ENCODE results near the gene ARID5B. TPM values are rescaled to one million over a fixed set of nuclear protein-coding genes. Genes with fewer than 3 reads are reported as not detected.

The ARID5B gene
- polyA plus RNA-seq, 1 donor: 55.4 TPM

DNA sequence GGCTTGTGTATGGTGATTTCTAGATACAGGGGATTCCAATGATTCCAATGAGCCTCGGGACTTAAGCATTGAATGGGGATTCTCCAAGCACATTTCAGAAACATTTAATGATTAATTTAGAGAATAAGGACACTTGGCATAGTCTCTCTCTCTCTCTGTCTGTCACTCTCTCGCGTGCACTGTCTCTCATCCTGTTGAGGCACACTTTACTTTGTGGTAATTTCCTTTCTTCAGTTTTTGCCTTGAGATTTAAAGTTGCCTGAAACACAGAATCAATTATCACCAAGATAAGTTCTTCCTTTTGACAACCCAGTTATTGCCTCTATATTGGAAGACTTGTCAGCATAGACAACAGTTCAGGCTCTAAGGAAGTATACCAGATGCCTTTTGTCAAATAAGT, 131.6 kb downstream of the ARID5B start:
- DNase-seq: no peak

DNA sequence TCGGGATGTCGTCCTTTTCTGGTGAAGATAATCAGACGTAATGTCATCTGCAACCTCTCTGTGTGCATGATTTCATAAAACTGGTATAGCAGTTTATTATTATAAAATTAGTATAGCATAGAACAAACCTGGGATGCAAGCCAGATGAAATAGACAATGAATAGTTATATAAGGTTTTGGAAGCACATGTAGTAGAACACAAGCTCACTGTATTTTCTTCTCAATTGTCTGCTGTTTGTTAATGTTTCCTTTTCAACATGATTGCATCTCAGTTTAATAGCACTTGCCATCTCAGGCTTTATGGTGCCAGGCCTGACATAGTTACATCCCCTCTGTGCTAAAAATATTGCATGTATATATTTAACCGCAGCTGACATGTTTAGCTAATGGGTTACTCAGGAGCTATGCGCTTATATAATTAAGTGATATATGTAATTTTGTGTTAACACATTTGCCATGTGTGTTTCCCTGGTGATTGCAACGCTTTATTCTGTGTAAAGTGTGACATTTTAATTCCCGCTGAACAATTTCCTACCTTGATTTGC, 132.7 kb downstream of the ARID5B start:
- DNase-seq: no peak

- DNase-seq: no peak
Observed at GRCh38 chr10:62036186-62037081, 134.9 kb downstream of the ARID5B start.

DNA sequence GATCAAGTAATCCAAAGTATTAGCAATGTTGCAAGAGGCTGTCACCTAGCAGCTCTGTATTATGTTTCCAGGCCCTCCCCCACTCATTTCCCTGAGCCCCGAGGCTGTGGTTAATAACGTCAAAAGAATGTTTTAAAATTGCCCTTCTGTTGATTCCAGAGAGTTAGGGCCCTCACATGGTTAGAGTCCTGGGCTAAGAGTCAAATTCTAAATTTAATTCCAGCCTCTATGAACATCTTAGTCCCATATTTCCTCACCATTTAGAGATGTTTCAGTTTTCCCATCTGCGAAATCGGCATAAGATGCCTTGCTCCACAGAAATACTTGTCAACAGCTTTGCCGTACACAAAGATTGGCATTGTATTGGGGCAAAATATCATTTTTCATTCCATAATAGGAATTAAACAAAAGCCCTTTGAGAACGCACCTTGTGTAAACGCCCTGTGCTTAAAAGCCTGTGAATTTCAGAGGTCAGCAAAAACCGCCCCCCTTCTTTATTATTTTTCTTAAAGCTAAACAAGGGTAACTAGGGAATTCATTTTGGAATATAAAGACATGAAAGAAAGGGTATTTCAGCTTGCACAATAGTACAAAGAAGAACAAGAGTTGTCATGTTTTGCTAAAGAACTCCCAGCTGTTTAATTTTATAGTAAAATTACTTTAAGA, 135.8 kb downstream of the ARID5B start:
- no peak for DNase-seq

DNA sequence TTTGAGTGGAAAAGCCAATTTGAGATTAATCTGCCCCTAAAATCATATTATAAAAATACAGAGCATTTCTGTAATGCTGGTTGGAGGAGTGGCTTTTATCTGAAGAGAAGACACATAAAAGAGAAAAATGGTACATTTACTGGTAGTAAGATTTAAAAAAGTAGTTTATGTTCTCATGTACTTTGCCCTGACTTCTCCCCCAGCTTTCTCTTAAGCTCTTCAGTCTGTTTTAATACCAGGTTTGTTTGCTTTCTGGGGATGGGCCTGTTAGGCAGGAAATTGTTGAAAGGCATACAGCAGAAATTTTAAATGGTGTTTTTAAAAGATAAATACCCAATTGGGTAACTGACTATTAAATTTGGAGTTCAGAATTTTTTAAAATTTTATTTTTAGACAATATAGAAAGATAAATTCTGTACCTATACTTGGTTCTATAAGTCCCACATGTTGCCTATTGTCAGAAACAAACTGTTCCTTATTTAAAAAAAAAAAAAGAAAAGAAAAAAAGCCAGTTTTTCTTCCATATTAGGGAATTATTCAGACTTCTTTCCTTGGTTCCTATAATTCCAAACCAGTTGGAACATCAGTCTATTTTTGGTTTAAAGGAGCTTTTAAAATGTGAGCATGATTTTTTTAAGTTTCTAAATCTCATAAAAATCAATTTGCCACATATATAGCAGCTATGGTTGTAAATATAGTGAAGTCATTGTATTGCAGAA, 136.6 kb downstream of the ARID5B start:
- no peak for DNase-seq

GRCh38 chr10:62038609-62039190, 137.2 kb downstream of the ARID5B start:
- peak; percentile 80 for DNase-seq

- no peak for DNase-seq
Observed at GRCh38 chr10:62039954-62040353, 138.5 kb downstream of the ARID5B start.

GRCh38 chr10:62040881-62041280, 139.4 kb downstream of the ARID5B start:
- DNase-seq: no peak

GRCh38 chr10:62043421-62044021, 142.0 kb downstream of the ARID5B start:
- no peak for DNase-seq

DNA sequence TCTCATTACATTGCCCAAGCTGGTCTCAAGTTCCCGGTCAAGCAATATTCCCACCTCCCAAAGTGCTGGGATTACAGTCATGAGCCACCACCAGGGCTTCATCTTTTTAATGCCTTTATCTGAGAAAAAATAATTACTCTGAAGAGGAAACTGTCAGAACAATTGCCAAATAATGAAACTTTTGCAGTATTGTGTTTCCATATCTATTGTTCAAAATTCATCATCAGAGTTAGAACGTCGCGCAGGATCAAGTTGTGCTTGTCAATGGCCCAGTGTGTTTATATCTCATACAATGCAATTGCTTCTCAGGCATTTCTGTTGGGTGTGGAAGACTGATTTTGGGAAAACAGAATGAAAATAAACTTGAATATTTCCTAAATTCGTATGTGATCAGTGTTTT, 143.1 kb downstream of the ARID5B start:
- no peak for DNase-seq

DNA sequence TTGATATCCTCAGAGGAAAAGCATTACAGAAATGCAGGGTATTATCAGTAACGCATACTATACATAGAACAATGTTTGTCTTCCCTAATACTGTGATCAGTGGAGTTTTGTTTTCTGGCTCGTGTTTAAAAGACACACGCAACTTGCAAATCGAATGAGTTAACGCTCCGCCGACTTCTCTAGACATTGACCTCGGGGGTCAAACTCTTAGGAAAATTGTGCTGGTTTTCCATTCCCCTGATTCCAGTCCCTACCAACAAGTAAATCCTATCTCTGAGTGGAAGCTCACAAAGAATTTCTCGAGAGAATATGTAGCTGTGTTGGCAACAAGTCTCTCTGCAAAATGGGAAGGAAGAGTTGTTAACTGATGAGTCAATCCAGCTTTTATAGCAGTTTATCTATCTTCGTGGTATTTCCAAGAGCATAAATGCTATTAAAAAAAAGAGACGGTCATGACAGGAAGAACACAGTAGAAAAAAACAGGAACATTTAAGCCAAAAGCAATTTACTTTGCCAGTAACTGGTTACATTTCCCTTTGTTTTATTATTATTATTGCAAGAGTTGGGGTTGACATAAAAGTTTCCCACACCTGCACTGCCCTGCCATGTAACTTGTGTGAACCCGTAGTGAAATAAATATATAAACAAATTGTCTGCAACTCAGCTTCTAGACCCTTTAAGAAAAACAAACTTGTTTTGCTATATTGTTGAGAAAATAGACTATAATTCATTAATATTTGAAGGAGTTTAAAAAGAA, 144.4 kb downstream of the ARID5B start:
- no peak for DNase-seq

DNA sequence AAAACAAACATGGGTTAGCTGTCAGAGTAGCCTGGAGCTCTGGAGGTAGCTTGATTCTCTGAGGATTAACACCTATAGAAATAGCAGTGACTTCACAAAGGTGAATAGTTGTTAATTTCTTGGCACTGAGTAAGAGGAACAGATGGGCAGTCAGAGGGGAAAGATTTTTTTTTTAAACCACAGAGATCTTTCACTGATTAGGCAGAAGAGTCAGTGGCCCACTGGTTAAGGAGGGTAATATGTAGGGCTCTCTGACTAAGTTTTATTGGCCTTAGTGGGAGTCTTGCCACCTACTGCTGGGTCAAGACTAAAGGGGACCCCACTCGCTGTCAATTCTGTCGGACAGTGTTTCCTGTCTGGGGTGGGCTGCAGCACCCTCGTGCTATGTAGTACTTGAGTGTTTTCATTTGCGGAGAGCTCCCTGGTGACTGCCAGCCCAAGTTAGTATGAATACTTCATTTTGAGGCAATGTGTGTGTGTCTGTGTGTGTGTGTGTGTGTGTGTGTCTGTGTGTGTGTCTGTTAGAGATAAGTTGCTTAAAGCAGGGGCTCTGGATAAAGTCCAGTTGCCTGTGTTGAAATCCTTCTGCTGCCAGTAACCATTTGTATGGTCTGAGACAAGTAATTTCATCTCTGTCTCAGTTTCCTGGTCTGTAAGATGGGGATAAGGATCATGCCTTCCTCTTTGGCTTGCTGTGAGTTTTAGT, 145.2 kb downstream of the ARID5B start:
- DNase-seq: no peak

- no peak for DNase-seq
Observed at GRCh38 chr10:62047228-62047892, 145.9 kb downstream of the ARID5B start.

- no peak for DNase-seq
Observed at GRCh38 chr10:62047960-62048383, 146.5 kb downstream of the ARID5B start.

GRCh38 chr10:62048470-62048869, 147.0 kb downstream of the ARID5B start:
- no peak for DNase-seq

- peak; percentile 92 for DNase-seq
Observed at GRCh38 chr10:62048919-62049623, 147.6 kb downstream of the ARID5B start.

- no peak for DNase-seq
Observed at GRCh38 chr10:62049624-62050345, 148.3 kb downstream of the ARID5B start.

GRCh38 chr10:62050346-62050892, 148.9 kb downstream of the ARID5B start:
- no peak for DNase-seq
